K562 (cell line): ENCODE measurements around the gene CHRNA9.

ENCODE experiments used
- BMI1 ChIP-seq: fragments of 150-350 bp; IDR thresholded peaks from 2 replicates; pipeline ENCODE4 v1.6.1; 2014; ENCODE audit warnings: low read length
- CTCF ChIP-seq, 3 experiments: IDR thresholded peaks in 2 of 3; conservative IDR thresholded peaks in 1 of 3; 2 replicates each; pipeline ENCODE4 v1.5.1; 2011 to 2012; ENCODE audit warnings: low read length in 3 of 3, mild to moderate bottlenecking in 3 of 3, control low read depth in 2 of 3, improper control_type of control experiment in 1 of 3, inconsistent platforms in 1 of 3, low read depth in 1 of 3, mixed read lengths in 1 of 3, moderate library complexity in 1 of 3; ENCODE audit not compliant: insufficient read depth in 2 of 3
- JUNB ChIP-seq: fragments of 450-650 bp; formaldehyde crosslinking; conservative IDR thresholded peaks from 2 replicates; pipeline ENCODE4 v1.4.0; 2020; ENCODE audit warnings: mild to moderate bottlenecking
- NFE2 ChIP-seq: IDR thresholded peaks from 2 replicates; pipeline ENCODE4 v1.6.1; 2014; ENCODE audit warnings: antibody characterized with exemption, low read depth
- RAD21 ChIP-seq, 2 experiments: fragments of 250-450 bp in 1 of 2; fragments of 450-650 bp in 1 of 2; sonication (Bioruptor Pico) in 1 of 2; formaldehyde crosslinking in 1 of 2; IDR thresholded peaks in 1 of 2; conservative IDR thresholded peaks in 1 of 2; 2 replicates each; pipeline versions ENCODE4 v1.4.0 to v1.8.0; 2020 to 2022; ENCODE audit warnings: mild to moderate bottlenecking in 2 of 2, moderate library complexity in 1 of 2
- THAP7 ChIP-seq: fragments of 250-450 bp; sonication (Bioruptor Pico); IDR thresholded peaks from 2 replicates; pipeline ENCODE4 v1.5.0; 2021
- YBX1 ChIP-seq: fragments of 450-650 bp; IDR thresholded peaks from 2 replicates; pipeline ENCODE4 v1.7.1; 2016; ENCODE audit warnings: mild to moderate bottlenecking
- ZNF174 ChIP-seq: fragments of 250-450 bp; sonication (Bioruptor Pico); IDR thresholded peaks from 2 replicates; pipeline ENCODE4 v1.4.0; 2020; ENCODE audit warnings: mild to moderate bottlenecking
- ZNF217 ChIP-seq: sonication (generic); formaldehyde crosslinking; IDR thresholded peaks from 2 replicates; pipeline ENCODE4 v1.8.0; 2022; ENCODE audit warnings: mild to moderate bottlenecking, missing genetic modification reagents
- TF ChIP-seq, protein P1 (sequence below): fragments of 450-650 bp; IDR thresholded peaks from 2 replicates; pipeline ENCODE4 v1.7.1; 2018; ENCODE audit warnings: mild to moderate bottlenecking, low read depth; ENCODE audit not compliant: partially characterized antibody

DNA sequence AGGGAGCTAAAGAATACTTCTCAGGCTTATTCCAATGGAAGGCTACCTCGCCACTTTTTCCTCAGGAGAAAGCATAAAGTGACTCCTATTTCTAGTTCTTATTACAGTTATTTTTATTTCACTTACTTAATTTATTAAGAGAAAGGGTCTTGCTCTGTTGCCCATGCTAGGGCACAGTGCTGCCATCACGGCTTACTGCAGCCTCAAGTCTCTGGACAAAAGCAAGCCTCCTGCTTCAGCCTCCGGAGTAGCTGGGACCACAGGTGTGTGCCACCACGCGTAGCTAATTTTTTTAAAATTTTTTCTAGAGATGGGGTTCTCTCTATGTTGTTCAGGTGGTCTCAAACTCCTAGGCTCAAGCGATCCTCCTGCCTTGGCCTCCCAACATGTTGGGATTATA, 36.0 kb upstream of the CHRNA9 start:
- TF ChIP-seq YBX1 (no peak), BMI1 (no peak), ZNF174 (CRISPR knock-in tag) (no peak), JUNB (CRISPR knock-in tag) (no peak), NFE2 (no peak), CTCF (IDR thresholded peaks at IDR 0.05 in 2 of 3, conservative IDR thresholded peaks at IDR 0.05 in 1 of 3; ENCODE audit: insufficient read depth in 2 of 3, low read depth in 1 of 3, low read length in 3 of 3) (no peak), RAD21 (CRISPR knock-in tag; conservative IDR thresholded peaks at IDR 0.05 in 1 of 2, IDR thresholded peaks at IDR 0.05 in 1 of 2) (no peak), ZNF217 (no peak), THAP7 (CRISPR knock-in tag) (no peak)
- TF ChIP-seq, protein P1, sequence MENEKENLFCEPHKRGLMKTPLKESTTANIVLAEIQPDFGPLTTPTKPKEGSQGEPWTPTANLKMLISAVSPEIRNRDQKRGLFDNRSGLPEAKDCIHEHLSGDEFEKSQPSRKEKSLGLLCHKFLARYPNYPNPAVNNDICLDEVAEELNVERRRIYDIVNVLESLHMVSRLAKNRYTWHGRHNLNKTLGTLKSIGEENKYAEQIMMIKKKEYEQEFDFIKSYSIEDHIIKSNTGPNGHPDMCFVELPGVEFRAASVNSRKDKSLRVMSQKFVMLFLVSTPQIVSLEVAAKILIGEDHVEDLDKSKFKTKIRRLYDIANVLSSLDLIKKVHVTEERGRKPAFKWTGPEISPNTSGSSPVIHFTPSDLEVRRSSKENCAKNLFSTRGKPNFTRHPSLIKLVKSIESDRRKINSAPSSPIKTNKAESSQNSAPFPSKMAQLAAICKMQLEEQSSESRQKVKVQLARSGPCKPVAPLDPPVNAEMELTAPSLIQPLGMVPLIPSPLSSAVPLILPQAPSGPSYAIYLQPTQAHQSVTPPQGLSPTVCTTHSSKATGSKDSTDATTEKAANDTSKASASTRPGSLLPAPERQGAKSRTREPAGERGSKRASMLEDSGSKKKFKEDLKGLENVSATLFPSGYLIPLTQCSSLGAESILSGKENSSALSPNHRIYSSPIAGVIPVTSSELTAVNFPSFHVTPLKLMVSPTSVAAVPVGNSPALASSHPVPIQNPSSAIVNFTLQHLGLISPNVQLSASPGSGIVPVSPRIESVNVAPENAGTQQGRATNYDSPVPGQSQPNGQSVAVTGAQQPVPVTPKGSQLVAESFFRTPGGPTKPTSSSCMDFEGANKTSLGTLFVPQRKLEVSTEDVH, result no peak
